Adrenal gland (tissue), 5 donors: ENCODE data around the gene CDK13.

Experiments used
- POLR2A ChIP-seq, 2 donors: fragments of 450-650 bp; IDR thresholded peaks; one replicate each; pipeline ENCODE4 v1.6.1; 2017; ENCODE audit warnings: antibody characterized with exemption in 2 of 2, mild to moderate bottlenecking in 2 of 2, moderate library complexity in 1 of 2
- TF ChIP-seq, protein P1 (sequence below), 6 experiments: fragments of 450-650 bp in 4 of 6; fragments of 200-600 bp in 2 of 6; sonication (generic) in 1 of 6; IDR thresholded peaks; 1 replicate in 5 of 6; 2 replicates in 1 of 6; pipeline versions ENCODE4 v1.5.1 to v1.8.0; 2016 to 2021; ENCODE audit warnings: antibody characterized with exemption in 6 of 6, mild to moderate bottlenecking in 2 of 6, moderate library complexity in 1 of 6
- donor health status: DM: no; HTN: no; CAD: no.

DNA sequence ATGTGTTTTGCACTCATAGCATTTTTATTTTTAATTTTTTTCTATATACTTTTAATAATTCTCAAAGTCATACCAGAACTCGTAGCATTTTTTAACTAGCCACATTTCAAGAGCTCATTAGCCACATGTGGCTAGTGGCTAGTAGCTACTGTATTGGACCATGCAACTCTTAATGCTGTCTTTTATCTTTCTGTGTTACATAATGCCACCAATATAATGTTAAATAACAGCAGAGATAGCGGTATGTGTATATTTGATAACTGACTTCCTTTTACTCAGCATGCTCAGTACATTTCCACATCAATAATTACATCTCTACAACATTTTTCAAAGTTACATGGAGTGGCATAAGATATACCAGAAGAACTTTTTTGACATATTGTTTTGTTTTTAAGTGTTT lies 91.4 kb downstream of the CDK13 start:
- TF ChIP-seq, protein P1, sequence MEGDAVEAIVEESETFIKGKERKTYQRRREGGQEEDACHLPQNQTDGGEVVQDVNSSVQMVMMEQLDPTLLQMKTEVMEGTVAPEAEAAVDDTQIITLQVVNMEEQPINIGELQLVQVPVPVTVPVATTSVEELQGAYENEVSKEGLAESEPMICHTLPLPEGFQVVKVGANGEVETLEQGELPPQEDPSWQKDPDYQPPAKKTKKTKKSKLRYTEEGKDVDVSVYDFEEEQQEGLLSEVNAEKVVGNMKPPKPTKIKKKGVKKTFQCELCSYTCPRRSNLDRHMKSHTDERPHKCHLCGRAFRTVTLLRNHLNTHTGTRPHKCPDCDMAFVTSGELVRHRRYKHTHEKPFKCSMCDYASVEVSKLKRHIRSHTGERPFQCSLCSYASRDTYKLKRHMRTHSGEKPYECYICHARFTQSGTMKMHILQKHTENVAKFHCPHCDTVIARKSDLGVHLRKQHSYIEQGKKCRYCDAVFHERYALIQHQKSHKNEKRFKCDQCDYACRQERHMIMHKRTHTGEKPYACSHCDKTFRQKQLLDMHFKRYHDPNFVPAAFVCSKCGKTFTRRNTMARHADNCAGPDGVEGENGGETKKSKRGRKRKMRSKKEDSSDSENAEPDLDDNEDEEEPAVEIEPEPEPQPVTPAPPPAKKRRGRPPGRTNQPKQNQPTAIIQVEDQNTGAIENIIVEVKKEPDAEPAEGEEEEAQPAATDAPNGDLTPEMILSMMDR (IDR thresholded peaks at IDR 0.05) = no peak
- TF ChIP-seq POLR2A (IDR thresholded peaks at IDR 0.05) = no peak
